HL-60 (cell line): ENCODE measurements around the gene MAP3K2.

Experiments used
- DNase-seq, 2 experiments: peaks; one replicate each; pipeline ENCODE4 v3.0.0-alpha.2; 2010 to 2020; ENCODE audit warnings: low read depth in 1 of 2, low spot score in 1 of 2
- H3K27ac ChIP-seq: fragments of 250-450 bp; sonication (Bioruptor Pico); replicated peaks from 2 replicates; pipeline ENCODE4 v1.5.1; 2020; ENCODE audit warnings: mild to moderate bottlenecking, moderate library complexity
- H3K27me3 ChIP-seq: fragments of 250-450 bp; sonication (Bioruptor Pico); 2 replicates; pipeline ENCODE4 v1.5.1; 2021; ENCODE audit warnings: mild to moderate bottlenecking, moderate library complexity; ENCODE audit not compliant: insufficient read depth, poor library complexity, severe bottlenecking
- H3K4me3 ChIP-seq: replicated peaks from 2 replicates; pipeline ENCODE4 v1.5.1; 2011; ENCODE audit warnings: mild to moderate bottlenecking, control low read depth, low read length; ENCODE audit not compliant: insufficient read depth
- GABPA ChIP-seq: IDR thresholded peaks from 2 replicates; pipeline ENCODE4 v1.6.1; 2012; ENCODE audit warnings: low read depth
- POLR2AphosphoS5 ChIP-seq: IDR thresholded peaks from 2 replicates; pipeline ENCODE4 v1.6.1; 2012; ENCODE audit warnings: low read depth
- SPI1 ChIP-seq: IDR thresholded peaks from 2 replicates; pipeline ENCODE4 v1.6.1; 2012; ENCODE audit warnings: low read depth, mild to moderate bottlenecking, borderline replicate concordance
- long read RNA-seq: library from polyadenylated mRNA; unstranded; transcript quantifications from one replicate; pipeline ENCODE4 v2.0.0, GENCODE V29; 2020
- TF ChIP-seq, protein P1 (sequence below): IDR thresholded peaks from one replicate; pipeline ENCODE4 v1.5.1; 2011; ENCODE audit warnings: low read length, control low read depth, inconsistent platforms; ENCODE audit not compliant: insufficient read depth
- TF ChIP-seq, protein P2 (sequence below): IDR thresholded peaks from 2 replicates; pipeline ENCODE4 v1.6.1; 2012; ENCODE audit warnings: low read depth; ENCODE audit not compliant: insufficient replicate concordance

MAP3K2 gene, protein sequence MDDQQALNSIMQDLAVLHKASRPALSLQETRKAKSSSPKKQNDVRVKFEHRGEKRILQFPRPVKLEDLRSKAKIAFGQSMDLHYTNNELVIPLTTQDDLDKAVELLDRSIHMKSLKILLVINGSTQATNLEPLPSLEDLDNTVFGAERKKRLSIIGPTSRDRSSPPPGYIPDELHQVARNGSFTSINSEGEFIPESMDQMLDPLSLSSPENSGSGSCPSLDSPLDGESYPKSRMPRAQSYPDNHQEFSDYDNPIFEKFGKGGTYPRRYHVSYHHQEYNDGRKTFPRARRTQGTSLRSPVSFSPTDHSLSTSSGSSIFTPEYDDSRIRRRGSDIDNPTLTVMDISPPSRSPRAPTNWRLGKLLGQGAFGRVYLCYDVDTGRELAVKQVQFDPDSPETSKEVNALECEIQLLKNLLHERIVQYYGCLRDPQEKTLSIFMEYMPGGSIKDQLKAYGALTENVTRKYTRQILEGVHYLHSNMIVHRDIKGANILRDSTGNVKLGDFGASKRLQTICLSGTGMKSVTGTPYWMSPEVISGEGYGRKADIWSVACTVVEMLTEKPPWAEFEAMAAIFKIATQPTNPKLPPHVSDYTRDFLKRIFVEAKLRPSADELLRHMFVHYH
- long read RNA-seq, partial matches to known transcripts = 1 of 11 reads
- long read RNA-seq, other reads (novel, unspliced or antisense) = 9 of 11 reads

DNA sequence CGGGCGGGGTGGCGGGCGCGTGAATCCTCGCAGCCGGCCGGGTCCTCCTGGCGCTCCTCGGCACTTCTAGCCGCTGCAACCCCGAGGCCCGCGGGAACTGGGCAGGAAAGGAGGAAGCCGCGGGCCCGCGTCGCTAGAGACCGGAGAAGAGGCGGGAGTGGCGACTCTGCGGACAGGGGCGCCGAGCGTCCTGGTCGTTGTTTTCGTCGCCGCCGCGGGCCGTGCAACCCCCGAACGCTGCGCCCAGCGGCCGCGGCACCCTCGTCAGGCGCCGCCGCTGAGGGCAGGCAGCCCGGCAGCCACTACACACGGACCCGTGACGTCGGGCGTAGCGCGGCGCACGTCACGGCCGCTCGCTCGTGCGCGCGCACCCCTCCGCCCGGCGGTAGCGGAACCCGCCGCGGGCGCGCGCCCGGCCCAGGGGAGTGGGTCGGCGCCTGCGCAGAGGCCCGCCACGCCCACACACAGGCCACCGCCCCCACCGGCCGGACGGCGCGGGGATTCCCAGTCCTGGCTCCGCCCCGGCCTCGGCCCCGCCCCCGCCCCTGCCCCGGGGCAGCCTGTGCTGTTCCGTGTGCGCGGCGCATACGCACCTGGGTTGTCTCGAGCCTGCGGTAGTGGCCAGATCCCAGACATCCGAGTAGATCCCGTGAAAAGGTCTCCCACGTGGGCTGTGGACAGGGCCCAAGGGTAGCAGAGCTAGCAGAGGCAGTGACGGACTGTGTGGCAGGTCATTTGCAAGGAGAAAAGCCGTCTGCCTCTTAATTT lies at the start of gene MAP3K2:
Gene MAP3K2 (minus strand): TSS at position 321 of the 768 bp plus-strand sequence. CDS start 44,846 bp downstream, outside the sequence.
- TF ChIP-seq POLR2AphosphoS5 (peak; percentile 84), GABPA (no peak)

DNA sequence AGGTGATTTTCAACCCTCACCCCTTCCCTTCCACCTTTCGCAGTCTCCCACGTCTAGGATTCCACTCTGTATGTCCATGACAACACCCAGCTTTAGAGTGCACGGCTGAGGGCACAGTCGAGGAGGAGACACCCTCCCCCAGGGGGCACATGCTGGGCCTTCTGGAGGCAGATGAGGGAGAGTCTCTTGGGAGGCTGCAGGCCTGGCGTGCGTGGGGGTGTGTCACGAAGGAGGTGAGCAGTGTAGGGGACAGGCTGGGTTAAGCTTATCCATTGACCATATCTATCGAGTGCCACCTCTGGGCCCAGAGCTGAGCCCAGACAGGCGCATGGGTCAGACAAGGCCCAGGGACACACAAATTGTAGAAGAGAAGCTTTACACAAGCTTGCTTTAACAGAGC lies 49.3 kb upstream of the MAP3K2 start:
- no peak overlapping the region for H3K27ac ChIP-seq
- no peak for DNase-seq
- no peaks in the 10 kb centered on the region for H3K27me3 ChIP-seq
- TF ChIP-seq, protein P1, sequence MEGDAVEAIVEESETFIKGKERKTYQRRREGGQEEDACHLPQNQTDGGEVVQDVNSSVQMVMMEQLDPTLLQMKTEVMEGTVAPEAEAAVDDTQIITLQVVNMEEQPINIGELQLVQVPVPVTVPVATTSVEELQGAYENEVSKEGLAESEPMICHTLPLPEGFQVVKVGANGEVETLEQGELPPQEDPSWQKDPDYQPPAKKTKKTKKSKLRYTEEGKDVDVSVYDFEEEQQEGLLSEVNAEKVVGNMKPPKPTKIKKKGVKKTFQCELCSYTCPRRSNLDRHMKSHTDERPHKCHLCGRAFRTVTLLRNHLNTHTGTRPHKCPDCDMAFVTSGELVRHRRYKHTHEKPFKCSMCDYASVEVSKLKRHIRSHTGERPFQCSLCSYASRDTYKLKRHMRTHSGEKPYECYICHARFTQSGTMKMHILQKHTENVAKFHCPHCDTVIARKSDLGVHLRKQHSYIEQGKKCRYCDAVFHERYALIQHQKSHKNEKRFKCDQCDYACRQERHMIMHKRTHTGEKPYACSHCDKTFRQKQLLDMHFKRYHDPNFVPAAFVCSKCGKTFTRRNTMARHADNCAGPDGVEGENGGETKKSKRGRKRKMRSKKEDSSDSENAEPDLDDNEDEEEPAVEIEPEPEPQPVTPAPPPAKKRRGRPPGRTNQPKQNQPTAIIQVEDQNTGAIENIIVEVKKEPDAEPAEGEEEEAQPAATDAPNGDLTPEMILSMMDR = no peak
- TF ChIP-seq, protein P2, sequence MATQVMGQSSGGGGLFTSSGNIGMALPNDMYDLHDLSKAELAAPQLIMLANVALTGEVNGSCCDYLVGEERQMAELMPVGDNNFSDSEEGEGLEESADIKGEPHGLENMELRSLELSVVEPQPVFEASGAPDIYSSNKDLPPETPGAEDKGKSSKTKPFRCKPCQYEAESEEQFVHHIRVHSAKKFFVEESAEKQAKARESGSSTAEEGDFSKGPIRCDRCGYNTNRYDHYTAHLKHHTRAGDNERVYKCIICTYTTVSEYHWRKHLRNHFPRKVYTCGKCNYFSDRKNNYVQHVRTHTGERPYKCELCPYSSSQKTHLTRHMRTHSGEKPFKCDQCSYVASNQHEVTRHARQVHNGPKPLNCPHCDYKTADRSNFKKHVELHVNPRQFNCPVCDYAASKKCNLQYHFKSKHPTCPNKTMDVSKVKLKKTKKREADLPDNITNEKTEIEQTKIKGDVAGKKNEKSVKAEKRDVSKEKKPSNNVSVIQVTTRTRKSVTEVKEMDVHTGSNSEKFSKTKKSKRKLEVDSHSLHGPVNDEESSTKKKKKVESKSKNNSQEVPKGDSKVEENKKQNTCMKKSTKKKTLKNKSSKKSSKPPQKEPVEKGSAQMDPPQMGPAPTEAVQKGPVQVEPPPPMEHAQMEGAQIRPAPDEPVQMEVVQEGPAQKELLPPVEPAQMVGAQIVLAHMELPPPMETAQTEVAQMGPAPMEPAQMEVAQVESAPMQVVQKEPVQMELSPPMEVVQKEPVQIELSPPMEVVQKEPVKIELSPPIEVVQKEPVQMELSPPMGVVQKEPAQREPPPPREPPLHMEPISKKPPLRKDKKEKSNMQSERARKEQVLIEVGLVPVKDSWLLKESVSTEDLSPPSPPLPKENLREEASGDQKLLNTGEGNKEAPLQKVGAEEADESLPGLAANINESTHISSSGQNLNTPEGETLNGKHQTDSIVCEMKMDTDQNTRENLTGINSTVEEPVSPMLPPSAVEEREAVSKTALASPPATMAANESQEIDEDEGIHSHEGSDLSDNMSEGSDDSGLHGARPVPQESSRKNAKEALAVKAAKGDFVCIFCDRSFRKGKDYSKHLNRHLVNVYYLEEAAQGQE = no peak
- TF ChIP-seq GABPA = no peak
- no peak for TF ChIP-seq POLR2AphosphoS5
- TF ChIP-seq SPI1 = no peak
- H3K4me3 ChIP-seq = no peak overlapping the region

More for the DNA sequence above, at the start of gene MAP3K2:
- peak within 1 kb of the TSS; percentile 98 for H3K27ac ChIP-seq
- peak within 1 kb of the TSS; percentile 78 for H3K4me3 ChIP-seq
- DNase-seq = peak; percentile 79 to 88
- H3K27me3 ChIP-seq = no peaks in the 10 kb centered on the region

DNA sequence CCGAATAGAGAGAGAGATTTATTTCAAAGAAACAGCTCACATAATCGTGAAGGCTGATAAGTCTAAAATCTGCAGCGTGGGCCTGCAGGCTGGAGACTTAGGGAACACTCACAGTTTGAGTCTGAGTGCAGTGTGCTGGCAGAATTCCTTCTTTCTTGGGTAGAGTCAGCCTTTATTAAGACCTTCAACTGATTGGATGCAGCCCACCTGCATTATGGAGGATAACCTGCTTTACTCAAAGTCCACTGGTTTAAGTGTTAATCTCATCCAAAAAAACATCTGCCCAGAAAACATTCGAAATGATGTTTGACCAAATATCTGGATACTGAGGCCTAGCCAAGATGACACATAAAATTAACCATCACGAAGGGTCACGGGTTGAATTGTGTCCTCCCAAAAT lies 46.7 kb upstream of the MAP3K2 start:
- H3K27ac ChIP-seq = no peak overlapping the region
- H3K27me3 ChIP-seq = no peaks in the 10 kb centered on the region
- DNase-seq = no peak
- no peak overlapping the region for H3K4me3 ChIP-seq
- TF ChIP-seq, protein P1 = no peak
- TF ChIP-seq POLR2AphosphoS5 = no peak
- no peak for TF ChIP-seq SPI1
- TF ChIP-seq GABPA = no peak
- TF ChIP-seq, protein P2 = no peak
